MCF 10A (cell line): ENCODE measurements around the gene TCEA2. TPM values are rescaled to one million over a fixed set of nuclear protein-coding genes. Genes with fewer than 3 reads are reported as not detected.

ENCODE experiments used
- BruUV-seq: library from RNA; stranded (reverse); fragments of 400-500 nt; replicated peaks from 2 replicates; lab custom pipeline; 2021; lab: Mats Ljungman, UMichigan
- CTCF ChIA-PET: fragments of 300-600 bp; sonication (Branson Sonifier 250); formaldehyde crosslinking; extraction: SDS; loops from one replicate; lab custom pipeline; 2021; ENCODE audit warnings: antibody characterized with exemption, inconsistent platforms; lab: Yijun Ruan, JAX
- POLR2A ChIA-PET: fragments of 300-600, 350-650 bp; sonication (Branson Sonifier 250); formaldehyde crosslinking; extraction: SDS; loops from one replicate; lab custom pipeline; 2020; ENCODE audit warnings: antibody characterized with exemption, inconsistent platforms; lab: Yijun Ruan, JAX
- DNase-seq: peaks from one replicate; pipeline ENCODE4 v3.0.0-alpha.2; 2018; ENCODE audit not compliant: unreplicated experiment
- H3K27ac Mint-ChIP-seq: one replicate; pipeline ENCODE4 v1.8.0; 2022; ENCODE audit warnings: mild to moderate bottlenecking, low read depth, mixed read lengths; ENCODE audit not compliant: unreplicated experiment
- H3K27me3 Mint-ChIP-seq: one replicate; pipeline ENCODE4 v1.8.0; 2022; ENCODE audit warnings: mixed read lengths; ENCODE audit not compliant: insufficient read depth, unreplicated experiment
- H3K36me3 Mint-ChIP-seq: one replicate; pipeline ENCODE4 v1.8.0; 2022; ENCODE audit warnings: mild to moderate bottlenecking, moderate library complexity, mixed read lengths; ENCODE audit not compliant: insufficient read depth, unreplicated experiment
- H3K4me1 Mint-ChIP-seq: one replicate; pipeline ENCODE4 v1.8.0; 2022; ENCODE audit warnings: mixed read lengths; ENCODE audit not compliant: insufficient read depth, unreplicated experiment
- H3K4me3 Mint-ChIP-seq: one replicate; pipeline ENCODE4 v1.8.0; 2022; ENCODE audit warnings: mild to moderate bottlenecking, moderate library complexity, mixed read lengths; ENCODE audit not compliant: unreplicated experiment
- H3K9me3 Mint-ChIP-seq: one replicate; pipeline ENCODE4 v1.8.0; 2022; ENCODE audit warnings: mixed read lengths; ENCODE audit not compliant: unreplicated experiment
- CTCF ChIP-seq: fragments of 200-600 bp; IDR thresholded peaks from one replicate; pipeline ENCODE4 v1.8.0; 2022; ENCODE audit warnings: antibody characterized with exemption, mild to moderate bottlenecking; ENCODE audit not compliant: unreplicated experiment
- intact Hi-C: fragments of 100-400 bp; cut with micrococcal nuclease; formaldehyde crosslinking; loops from 2 replicates; pipeline ENCODE4 v1.14.1; 2022
- total RNA-seq: library from RNA; stranded (reverse); gene quantifications from 2 replicates; pipeline ENCODE4 v1.2.3, GENCODE V29; 2022

Gene TCEA2
- total RNA-seq, 1 experiment from 2014 or later: 30.8 TPM

GRCh38 chr20:64065062-64065973 lies 2.3 kb downstream of the TCEA2 start:
- no peaks in the 10 kb centered on the region for H3K9me3 Mint-ChIP-seq
- POLR2A ChIA-PET: interaction anchor here (1.4 to 2.0 kb wide), 5 partner anchors 13 to 85 kb away, joined by 3 to 11 read pairs (median 8); partner anchors contain the start of genes OPRL1, PRPF6, RGS19 and SAMD10
- CTCF ChIA-PET: interaction anchor here (0.6 to 1.9 kb wide), 9 partner anchors 8 to 85 kb away, joined by 3 to 14 read pairs (median 3); no protein-coding TSS in a partner anchor
- peaks cover 36% of the 10 kb centered on the region for H3K4me1 Mint-ChIP-seq
- TF ChIP-seq CTCF: no peak
- intact Hi-C loops: no loop called here
- H3K4me3 Mint-ChIP-seq: peak overlapping the region; percentile 38
- BruUV-seq: no TSS peak
- H3K36me3 Mint-ChIP-seq: no peaks in the 10 kb centered on the region
- H3K27me3 Mint-ChIP-seq: no peaks in the 10 kb centered on the region
- H3K27ac Mint-ChIP-seq: peak overlapping the region; percentile 40
- DNase-seq: no peak

- CTCF ChIA-PET: interaction anchor here (0.6 to 1.5 kb wide), 8 partner anchors 9 to 181 kb away, joined by 3 to 5 read pairs (median 3); partner anchors contain the start of gene LKAAEAR1
- H3K27me3 Mint-ChIP-seq: no peaks in the 10 kb centered on the region
- peaks cover 36% of the 10 kb centered on the region for H3K4me1 Mint-ChIP-seq
- H3K36me3 Mint-ChIP-seq: no peaks in the 10 kb centered on the region
- TF ChIP-seq CTCF: no peak
- H3K27ac Mint-ChIP-seq: peak overlapping the region; percentile 40
- intact Hi-C loops: no loop called here
- POLR2A ChIA-PET: interaction anchor here (0.6 to 2.0 kb wide), 5 partner anchors 8 to 106 kb away, joined by 3 to 8 read pairs (median 3); partner anchors contain the start of genes OPRL1, PRPF6 and RGS19
- no TSS peak for BruUV-seq
- no peaks in the 10 kb centered on the region for H3K9me3 Mint-ChIP-seq
- peak; percentile 89 for DNase-seq
- peak overlapping the region; percentile 38 for H3K4me3 Mint-ChIP-seq
Observed at GRCh38 chr20:64065974-64066343, 3.0 kb downstream of the TCEA2 start.

- POLR2A ChIA-PET: interaction anchor here (0.6 to 1.5 kb wide), 2 partner anchors 87 to 196 kb away, joined by 3 to 6 read pairs; partner anchors contain the start of gene PRPF6
- intact Hi-C loops: no loop called here
- CTCF ChIA-PET: interaction anchor here (0.6 to 1.5 kb wide), 6 partner anchors 9 to 87 kb away, joined by 3 to 4 read pairs (median 3); partner anchors contain the start of gene LKAAEAR1
- Mint-ChIP-seq H3K4me3 (no peak overlapping the region), H3K4me1 (peaks cover 36% of the 10 kb centered on the region), H3K36me3 (no peaks in the 10 kb centered on the region), H3K9me3 (no peaks in the 10 kb centered on the region), H3K27me3 (no peaks in the 10 kb centered on the region), H3K27ac (no peak overlapping the region)
- no TSS peak for BruUV-seq
- TF ChIP-seq CTCF: no peak
- DNase-seq: no peak
Observed at GRCh38 chr20:64067005-64067632, 4.1 kb downstream of the TCEA2 start.
